ENCODE data around the gene NPAS2.

Gene NPAS2

DNA sequence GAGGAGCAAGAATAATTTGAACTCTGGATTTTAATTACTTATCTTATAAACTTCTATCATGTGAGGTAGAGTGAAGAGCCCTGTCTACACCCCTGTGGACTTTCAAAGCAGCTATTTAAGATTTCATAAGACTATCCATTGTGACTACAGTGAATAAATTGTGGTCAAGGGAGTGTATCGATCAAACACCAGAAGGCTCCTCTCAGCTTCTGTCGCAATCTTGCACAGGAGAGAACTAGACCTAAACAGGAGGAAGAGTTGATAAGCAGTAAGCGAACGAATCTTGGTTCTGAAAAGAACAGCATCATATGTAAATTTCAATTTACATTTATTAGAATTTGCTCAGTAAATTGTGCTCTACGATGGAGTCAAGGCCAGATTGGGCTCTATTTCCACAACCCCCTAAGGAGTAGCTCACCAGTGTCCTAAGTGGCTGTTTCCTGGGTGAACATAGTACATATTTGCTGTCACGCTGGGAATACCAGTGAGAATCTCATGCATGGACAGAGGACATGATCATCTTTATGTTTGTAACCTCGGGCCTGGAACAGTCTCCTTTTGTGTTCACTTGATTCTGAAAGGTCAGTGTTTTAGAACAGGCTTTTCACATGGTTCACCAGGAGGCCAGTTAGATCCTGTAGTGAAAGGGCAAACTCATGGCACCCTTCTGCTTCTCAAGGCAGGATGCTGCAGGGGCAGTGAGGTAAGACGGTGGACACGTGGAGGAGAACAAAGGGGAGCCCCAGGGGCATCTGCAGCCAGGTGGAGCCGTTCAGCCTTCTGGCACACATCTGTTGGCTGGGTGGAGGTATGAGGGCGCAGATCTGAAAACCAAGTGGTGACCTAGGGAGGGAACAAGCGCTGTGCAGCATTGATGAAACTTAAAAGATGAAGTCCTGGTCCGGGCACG is 33.3 kb downstream of the NPAS2 start:
- no peak for DNase-seq (ENCODE audit: low read depth, low spot score)

GRCh38 chr2:100853909-100854810 is 34.2 kb downstream of the NPAS2 start:
- DNase-seq (ENCODE audit: low read depth, low spot score): no peak

- no peak for DNase-seq (ENCODE audit: low read depth, low spot score)
Observed at GRCh38 chr2:100855084-100855483, 35.1 kb downstream of the NPAS2 start.

DNA sequence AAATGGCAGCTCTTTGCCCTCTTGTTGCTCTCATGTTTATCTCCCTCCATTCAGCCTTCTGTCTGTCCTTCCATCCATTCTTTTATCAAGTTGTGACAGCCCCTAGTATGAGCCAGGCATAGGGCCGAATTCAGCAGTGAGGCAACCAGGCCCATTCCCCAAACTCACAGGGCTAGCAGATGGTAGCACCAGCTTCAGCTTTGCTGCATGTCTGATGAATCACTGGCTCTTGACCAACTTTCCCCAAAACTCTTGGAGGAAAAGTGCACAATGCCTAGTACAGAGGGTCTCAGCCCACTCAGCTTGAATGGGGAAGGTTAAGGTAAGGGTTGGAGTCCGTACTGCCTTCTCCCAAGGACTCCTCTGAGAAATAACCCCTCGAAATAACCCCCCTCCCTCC is 35.7 kb downstream of the NPAS2 start:
- no peak for DNase-seq (ENCODE audit: low read depth, low spot score)

DNA sequence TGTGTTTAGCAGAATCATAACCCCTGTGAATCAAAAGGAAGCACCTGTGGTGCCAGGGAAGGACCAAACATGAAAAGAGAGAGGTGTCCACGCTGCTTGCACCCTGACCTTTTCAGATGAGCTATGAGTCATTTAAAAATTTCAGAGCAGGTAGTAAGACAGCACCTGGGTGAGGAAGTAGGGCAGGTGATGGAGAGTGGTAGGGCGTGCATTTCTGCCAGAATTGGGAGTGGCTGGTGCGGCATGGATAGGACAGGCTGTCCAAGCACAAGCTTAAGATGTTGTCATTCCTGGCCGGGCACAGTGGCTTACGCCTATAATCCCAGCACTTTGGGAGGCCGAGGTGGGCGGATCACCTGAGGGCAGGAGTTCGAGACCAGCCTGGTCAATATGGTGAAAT is 36.8 kb downstream of the NPAS2 start:
- no peak for DNase-seq (ENCODE audit: low read depth, low spot score)

DNA sequence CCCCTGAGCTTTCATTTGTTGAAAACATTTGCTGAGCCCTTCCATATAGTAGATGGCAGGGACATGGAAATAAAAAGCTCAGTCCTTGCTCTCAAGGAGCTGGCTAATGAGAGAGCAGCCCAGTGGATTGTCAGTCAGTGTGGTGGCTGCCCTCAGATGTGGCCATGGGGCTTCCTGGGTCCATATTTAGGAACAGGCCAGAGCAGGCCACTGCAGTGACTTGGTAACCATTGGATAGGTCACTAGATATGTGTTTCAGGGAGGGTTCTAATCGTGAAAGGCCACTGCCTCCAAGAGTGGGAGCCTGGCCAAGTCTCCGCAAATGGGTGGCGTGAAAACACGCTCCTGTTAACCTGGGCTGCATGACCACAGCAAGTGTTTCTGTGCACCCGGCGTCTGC is 37.4 kb downstream of the NPAS2 start:
- no peak for DNase-seq (ENCODE audit: low read depth, low spot score)

DNA sequence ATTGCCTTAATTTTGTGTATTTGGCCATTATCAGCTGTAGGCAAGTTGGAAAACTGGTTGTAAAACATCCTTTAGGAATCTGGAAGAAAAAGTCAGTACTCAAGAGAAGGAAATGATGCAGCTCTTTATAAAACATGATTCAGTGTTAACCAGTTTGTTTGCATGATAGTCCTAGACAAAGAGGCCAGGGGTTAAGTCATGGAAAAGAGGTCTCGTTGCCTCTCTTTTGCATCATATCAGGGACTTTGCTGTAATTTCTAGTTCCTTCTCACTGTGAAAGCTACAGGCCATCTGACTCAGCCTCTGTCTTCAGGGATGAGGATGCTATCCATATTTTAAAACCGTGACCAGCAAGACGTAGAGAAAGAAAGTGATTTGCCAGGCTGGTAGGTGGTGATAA is 38.0 kb downstream of the NPAS2 start:
- DNase-seq (ENCODE audit: low read depth, low spot score): no peak

DNA sequence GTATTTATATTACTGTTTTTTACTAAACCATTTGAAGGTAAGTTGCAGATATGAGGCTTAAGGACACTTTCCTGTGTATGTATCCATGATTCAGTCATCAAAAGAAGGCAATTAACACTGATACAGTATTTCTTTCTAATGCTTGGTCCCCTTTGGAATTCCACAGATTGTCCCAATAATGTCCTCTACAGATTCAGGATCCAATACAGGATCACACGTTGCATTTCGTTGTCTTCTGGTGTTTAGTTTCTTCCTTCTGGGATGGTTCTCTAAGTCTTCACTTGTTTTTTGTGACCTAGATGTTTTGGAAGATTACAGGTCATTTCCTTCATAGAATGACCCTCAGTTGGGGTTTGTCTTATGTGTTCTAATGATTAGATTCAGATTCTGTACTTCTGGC is 40.0 kb downstream of the NPAS2 start:
- no peak for DNase-seq (ENCODE audit: low read depth, low spot score)

- DNase-seq (ENCODE audit: low read depth, low spot score): no peak
Observed at GRCh38 chr2:100861340-100861739, 41.4 kb downstream of the NPAS2 start.

DNA sequence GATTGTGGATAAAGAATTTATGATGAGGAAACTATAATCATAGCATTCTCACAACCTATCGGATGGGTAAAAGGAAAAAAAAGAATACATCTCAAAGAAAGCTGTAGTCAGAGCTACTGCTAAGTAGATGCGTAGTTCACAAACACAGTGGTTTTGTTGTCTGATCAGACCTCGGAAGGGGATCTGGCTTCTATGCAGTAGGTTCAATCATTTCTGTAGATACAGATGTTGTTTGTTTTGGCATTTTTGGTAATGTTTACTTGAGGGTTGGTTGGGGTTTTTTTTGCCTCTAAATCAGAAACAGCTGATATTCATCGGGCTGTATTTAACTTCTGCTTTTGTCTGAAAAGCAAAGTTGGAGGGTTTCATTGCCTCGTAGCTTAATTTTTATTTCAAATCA is 42.1 kb downstream of the NPAS2 start:
- no peak for DNase-seq (ENCODE audit: low read depth, low spot score)

DNA sequence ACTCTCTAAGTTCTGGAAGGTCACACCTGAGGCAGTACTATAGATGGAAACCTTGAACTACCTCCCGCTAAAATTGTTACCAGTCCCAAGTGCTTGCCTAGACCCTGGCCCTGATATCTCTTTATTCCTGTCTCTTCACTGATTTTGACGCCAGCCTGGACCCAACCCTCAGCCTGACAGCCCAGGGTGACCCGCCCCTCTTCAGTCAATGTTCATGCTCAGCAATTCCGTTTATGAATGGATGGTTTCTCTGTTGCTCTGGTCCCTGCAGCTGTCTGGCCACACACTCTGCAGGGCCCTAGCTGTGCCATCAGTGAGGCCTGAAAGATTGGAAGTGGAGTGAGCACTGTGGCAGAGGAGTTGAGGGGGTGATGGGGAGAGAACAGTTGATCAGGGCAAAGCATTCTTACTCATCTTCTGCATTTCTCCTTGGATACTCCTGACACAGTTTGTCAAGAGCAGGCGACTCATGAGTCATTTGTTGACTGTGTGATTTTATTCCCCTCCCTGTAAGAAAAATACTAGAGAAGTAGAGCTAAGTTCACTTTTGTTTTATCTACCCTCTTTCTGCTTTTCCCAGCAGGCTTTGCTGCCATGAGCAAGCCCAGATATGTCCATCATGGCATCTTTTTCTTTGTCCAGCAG is 46.0 kb downstream of the NPAS2 start:
- no peak for DNase-seq (ENCODE audit: low read depth, low spot score)

DNA sequence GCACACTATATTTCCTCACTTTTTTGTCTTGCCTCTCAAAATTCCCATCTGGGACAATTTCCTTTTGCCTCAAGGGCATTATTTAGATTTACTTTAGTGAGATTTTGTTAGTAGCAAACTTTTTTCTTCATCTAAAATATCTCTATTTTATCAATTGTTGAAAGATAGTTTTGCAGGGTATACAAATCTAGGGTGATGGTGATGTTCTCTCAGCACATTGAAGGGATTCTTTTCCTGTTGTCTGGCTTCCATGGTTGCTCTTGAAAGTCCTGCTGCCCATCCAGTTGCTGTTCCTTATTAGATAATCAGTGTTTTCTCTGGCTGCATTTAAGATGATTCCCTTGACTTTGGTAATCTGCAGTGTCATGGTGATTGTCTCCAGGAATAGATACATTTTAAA is 48.1 kb downstream of the NPAS2 start:
- DNase-seq (ENCODE audit: low read depth, low spot score): no peak

DNA sequence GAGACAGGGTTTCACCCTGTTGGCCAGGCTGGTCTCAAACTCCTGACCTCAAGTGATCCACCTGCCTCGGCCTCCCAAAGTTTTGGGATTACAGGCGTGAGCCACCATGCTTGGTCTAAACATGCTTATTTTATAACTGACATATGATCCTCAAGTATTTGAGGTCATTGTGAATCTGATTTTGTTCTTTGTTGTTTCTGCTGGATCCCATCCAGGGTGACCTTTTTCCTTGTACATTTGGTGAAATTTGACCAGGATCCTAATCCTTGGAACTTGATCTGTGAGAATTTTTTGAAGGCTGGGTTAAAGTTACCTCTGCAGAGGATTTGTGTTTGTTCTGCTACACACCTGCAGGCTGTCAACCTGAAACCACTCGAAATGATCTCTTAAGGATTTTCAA is 49.2 kb downstream of the NPAS2 start:
- no peak for DNase-seq (ENCODE audit: low read depth, low spot score)

GRCh38 chr2:100870652-100871531 is 51.0 kb downstream of the NPAS2 start:
- peak; percentile 35 for DNase-seq (ENCODE audit: low read depth, low spot score)

DNA sequence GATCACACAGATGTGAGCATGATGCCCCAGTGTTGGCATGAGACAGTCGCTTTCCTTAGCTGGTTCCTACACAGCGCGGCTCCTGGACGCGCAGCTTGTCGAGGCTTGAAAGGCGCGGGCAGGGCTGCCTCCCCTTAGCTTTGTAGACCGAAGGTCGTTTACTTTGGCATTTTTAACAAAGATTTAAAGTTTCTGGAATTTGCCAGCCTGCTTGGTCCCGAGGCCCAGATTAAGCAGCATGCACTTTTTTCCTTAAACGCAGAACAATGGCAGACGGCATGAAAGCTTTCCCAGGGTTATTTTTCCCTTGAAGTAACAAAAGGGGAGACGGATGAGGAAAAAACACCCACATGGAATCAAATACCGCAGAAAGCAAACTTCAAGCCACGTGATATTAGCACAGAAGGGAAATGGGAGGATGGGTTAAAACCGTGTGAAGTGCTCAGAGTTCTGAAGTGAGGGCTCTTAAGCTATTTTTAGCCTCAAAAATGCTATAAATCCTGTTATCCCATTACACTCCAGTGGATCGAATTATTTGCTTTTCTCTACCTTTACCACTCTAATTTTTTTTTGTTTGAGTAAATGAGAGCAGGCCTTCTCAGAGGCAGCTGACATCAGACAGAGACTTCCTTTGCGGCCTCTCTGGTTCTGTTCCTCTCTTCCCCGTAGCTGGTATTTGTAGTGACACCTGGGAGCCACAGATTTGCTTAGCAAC is 55.7 kb downstream of the NPAS2 start:
- no peak for DNase-seq (ENCODE audit: low read depth, low spot score)

DNA sequence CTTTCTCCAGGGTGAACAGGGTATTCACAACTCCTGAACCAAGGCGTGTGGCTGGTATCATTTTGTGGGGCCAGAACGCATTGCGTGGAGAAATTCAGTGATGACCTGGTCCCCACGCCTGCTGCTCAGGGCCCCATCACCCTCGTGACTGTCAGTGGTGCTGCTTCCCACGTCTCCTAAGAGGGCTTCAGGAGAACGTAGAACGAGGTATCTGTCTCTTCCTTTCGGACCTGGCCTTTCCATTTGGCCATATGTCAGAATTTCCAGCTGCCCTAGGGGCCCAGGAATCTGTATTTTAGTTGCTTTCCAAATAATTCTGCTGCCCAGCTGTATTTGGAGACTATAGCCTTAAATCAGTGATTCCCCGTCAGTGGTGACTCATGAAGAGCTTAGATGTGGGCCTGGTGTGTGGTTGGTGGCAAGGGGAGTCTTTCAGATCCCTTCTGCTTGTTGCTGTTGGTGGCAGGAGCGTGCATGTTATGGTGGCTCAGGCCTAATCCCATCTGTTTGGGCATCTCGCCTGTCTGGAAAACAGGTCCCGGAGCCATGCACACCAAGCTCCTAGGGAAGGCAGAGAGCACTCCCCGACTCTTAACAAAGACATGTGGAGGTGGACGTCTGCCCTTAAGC is 56.4 kb downstream of the NPAS2 start:
- DNase-seq (ENCODE audit: low read depth, low spot score): no peak

DNA sequence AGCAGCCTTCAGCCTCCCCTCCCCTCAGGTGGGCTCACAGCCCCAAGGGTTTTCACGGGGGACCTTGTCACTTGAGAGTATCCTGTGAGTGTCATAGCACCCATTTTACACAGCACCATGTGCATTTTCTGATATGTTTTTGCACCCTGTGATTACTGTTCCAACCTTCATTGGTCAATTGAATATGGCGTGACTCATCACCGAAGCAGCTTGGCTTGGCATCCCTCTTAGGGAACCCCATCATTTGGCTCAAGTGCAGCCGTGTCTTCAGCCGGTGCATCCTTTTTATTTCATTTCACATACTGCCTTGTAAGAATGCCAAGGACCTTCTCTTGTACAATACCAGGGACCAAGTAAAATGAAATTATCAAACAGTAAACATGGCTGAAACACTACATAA is 57.6 kb downstream of the NPAS2 start:
- no peak for DNase-seq (ENCODE audit: low read depth, low spot score)

DNA sequence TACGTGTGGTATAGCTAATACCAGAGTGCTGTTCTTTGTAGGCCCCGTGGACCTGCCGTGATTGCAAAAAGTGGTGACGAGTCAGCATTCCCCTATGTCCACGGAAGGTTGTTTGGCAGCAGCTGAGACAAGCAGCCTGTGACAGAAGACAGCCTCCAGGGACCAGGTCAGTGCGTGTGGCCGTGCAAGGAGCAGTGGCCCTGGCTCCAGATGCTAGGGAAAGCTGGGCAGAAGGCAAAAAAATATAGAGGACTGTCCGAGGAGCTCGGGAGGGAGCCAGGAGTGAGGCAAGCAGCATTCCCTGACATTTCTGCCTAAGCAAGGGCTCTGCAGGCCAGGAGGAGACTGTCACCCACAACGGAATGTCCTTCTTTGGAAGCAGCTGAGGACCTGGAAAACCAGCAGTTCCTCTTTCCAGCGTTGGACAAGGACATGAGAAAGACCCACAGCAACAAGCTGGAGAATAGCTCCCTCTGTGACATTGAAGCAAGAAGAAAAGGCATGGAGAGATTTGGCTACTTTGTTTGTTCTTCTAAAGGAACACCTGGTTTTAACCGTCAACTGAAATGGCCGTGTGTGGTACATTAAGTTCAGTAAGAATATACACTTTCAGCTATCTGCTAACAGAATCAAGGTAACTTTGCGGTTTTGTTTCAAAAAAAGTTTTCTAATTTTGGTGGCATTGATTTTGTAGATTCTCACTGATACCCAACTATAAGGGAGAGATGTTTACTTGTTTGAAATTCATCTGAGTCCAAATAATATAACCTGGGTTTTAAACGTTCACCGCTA is 58.3 kb downstream of the NPAS2 start:
- DNase-seq (ENCODE audit: low read depth, low spot score): no peak

DNA sequence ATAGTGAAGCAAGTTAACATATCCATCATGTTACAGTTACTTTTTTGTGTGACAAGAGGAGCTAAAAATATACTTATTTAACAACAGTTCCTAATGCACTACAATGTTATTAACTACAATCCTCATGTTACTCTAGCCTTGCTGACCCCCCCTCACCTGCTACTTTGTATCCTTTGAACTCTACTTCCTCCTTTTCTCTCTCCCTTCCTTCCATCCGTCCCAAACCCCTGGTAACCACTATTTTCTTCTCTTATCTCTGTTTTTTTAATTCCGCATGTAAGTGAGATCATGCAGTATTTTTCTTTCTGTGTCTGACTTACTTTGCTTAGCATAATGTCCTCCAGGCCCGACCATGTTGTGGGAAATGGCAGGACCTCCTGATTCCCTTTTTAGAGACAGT is 59.4 kb downstream of the NPAS2 start:
- DNase-seq (ENCODE audit: low read depth, low spot score): no peak

Measured in iPS DF 19.7 (cell line).